PC-3 (cell line): Measurements from ENCODE around the gene C9. TPM values are rescaled to one million over a fixed set of nuclear protein-coding genes. Genes with fewer than 3 reads are reported as not detected.

ENCODE experiments used
- ATAC-seq: fragments of 200-7000 bp; cut with Tn5 transposase; 2 replicates; pipeline ENCODE4 v1.9.1; 2020; ENCODE audit warnings: mild to moderate bottlenecking, moderate library complexity
- Bru-seq: library from RNA; stranded (reverse); fragments of 400-500 nt; gene quantifications from one replicate; lab custom pipeline; 2021; lab: Mats Ljungman, UMichigan
- BruChase-seq, 2 experiments: library from RNA; stranded (reverse); fragments of 400-500 nt; gene quantifications; one replicate each; lab custom pipeline; 2021; lab: Mats Ljungman, UMichigan
- BruUV-seq: library from RNA; stranded (reverse); fragments of 400-500 nt; replicated peaks from 2 replicates; lab custom pipeline; 2021; lab: Mats Ljungman, UMichigan
- CTCF ChIA-PET: fragments of 300-600 bp; sonication (Branson Sonifier 250); formaldehyde crosslinking; loops from one replicate; lab custom pipeline; 2022; ENCODE audit warnings: antibody characterized with exemption; lab: Charles Lee
- POLR2A ChIA-PET: fragments of 300-600 bp; sonication (Branson Sonifier 250); formaldehyde crosslinking; loops from one replicate; lab custom pipeline; 2022; ENCODE audit warnings: antibody characterized with exemption; ENCODE audit not compliant: unreplicated experiment; lab: Charles Lee
- DNase-seq: peaks from one replicate; pipeline ENCODE4 v3.0.0-alpha.2; 2015
- H2AFZ ChIP-seq: fragments of 300-600 bp; sonication (generic); 2 replicates; pipeline ENCODE4 v1.6.0; 2016; ENCODE audit warnings: antibody characterized with exemption, low read length
- H3F3A ChIP-seq: fragments of 300-600 bp; sonication (generic); one replicate; pipeline ENCODE4 v1.6.0; 2017; ENCODE audit warnings: antibody characterized with exemption, low read length, control low read depth, mild to moderate bottlenecking; ENCODE audit not compliant: unreplicated experiment
- H3K27ac ChIP-seq: fragments of 300-600 bp; sonication (generic); 2 replicates; pipeline ENCODE4 v1.5.1; 2016; ENCODE audit warnings: mild to moderate bottlenecking, low read length
- H3K27me3 ChIP-seq: fragments of 300-600 bp; sonication (generic); 2 replicates; pipeline ENCODE4 v1.6.1; 2016; ENCODE audit warnings: low read length, mixed read lengths
- H3K36me3 ChIP-seq: fragments of 300-600 bp; sonication (generic); 2 replicates; pipeline ENCODE4 v1.6.1; 2016; ENCODE audit warnings: low read depth, mixed run types, low read length, mixed read lengths
- H3K4me1 ChIP-seq: fragments of 300-600 bp; sonication (generic); 2 replicates; pipeline ENCODE4 v1.5.1; 2016; ENCODE audit warnings: low read length; ENCODE audit not compliant: insufficient read depth
- H3K4me2 ChIP-seq: fragments of 300-600 bp; sonication (generic); 2 replicates; pipeline ENCODE4 v1.6.0; 2016; ENCODE audit warnings: low read length
- H3K4me3 ChIP-seq: fragments of 300-600 bp; sonication (generic); 2 replicates; pipeline ENCODE4 v1.5.1; 2016; ENCODE audit warnings: mild to moderate bottlenecking, low read length, mixed read lengths
- H3K79me2 ChIP-seq: fragments of 300-600 bp; sonication (generic); 2 replicates; pipeline ENCODE4 v1.6.1; 2017; ENCODE audit warnings: low read length, mixed read lengths
- H3K9ac ChIP-seq: fragments of 300-600 bp; sonication (generic); 2 replicates; pipeline ENCODE4 v1.6.0; 2016; ENCODE audit warnings: mild to moderate bottlenecking, low read length
- H3K9me2 ChIP-seq: fragments of 300-600 bp; sonication (generic); replicated peaks from 2 replicates; pipeline ENCODE4 v1.6.1; 2016; ENCODE audit warnings: mixed run types, low read length, mixed read lengths
- H3K9me3 ChIP-seq: fragments of 300-600 bp; sonication (generic); 2 replicates; pipeline ENCODE4 v1.6.1; 2016; ENCODE audit warnings: low read length, mixed read lengths
- H4K20me1 ChIP-seq: fragments of 300-600 bp; sonication (generic); 2 replicates; pipeline ENCODE4 v1.6.1; 2016; ENCODE audit warnings: low read length, mixed read lengths
- EZH2 ChIP-seq: fragments of 300-600 bp; sonication (generic); IDR thresholded peaks from one replicate; pipeline ENCODE4 v1.6.1; 2017; ENCODE audit warnings: antibody characterized with exemption, mild to moderate bottlenecking, low read length; ENCODE audit not compliant: unreplicated experiment
- EZH2phosphoT487 ChIP-seq: fragments of 300-600 bp; sonication (generic); IDR thresholded peaks from 2 replicates; pipeline ENCODE4 v1.6.1; 2018; ENCODE audit warnings: mild to moderate bottlenecking, antibody characterized with exemption, low read length, borderline replicate concordance
- intact Hi-C: fragments of 100-400 bp; cut with micrococcal nuclease; formaldehyde crosslinking; loops from 2 replicates; pipeline ENCODE4 v1.9.0; 2023
- long read RNA-seq: library from polyadenylated mRNA; unstranded; transcript quantifications from one replicate; pipeline ENCODE4 v2.0.0, GENCODE V29; 2021; ENCODE audit not compliant: unreplicated experiment
- total RNA-seq: library from RNA; depleted of rRNA; stranded (reverse); fragments of >200 nt; gene quantifications from 2 replicates; pipeline ENCODE4 v1.2.3, GENCODE V29; 2014; rRNA removed
- TF ChIP-seq, protein P1 (sequence below): fragments of 300-600 bp; sonication (generic); conservative IDR thresholded peaks from 2 replicates; pipeline ENCODE4 v1.5.1; 2017; ENCODE audit warnings: antibody characterized with exemption, low read depth, mild to moderate bottlenecking, low read length

Gene C9
- total RNA-seq (not detected in 2 replicates), Bru-seq, nascent RNA (percentile 10 among the genes with signal in this experiment), BruChase-seq, experiment 1, labeled RNA remaining after a 6-hour chase (percentile 24 among the genes with signal in this experiment), BruChase-seq, experiment 2, labeled RNA remaining after a 2-hour chase (percentile 28 among the genes with signal in this experiment)
- long read RNA-seq, result 0 reads

DNA sequence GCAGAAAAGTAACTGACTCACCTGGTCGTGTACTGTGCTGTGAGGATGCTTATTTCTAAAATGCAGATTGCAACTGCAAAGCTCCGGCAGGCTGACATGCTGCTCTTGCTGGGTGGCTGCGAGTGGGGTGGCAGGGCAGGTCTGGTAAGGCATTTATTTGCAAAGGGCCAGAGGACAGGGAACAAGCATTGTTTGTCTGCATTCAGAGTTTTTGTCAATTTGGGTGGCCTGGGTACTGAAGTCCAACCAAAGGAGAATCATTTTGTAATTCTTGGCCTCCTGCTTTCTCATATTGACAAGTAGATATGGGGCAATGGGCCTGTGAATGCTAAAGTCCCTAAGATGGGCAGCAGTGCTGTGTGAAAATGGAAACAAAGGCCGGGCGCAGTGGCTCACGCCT is at the start of gene C9:
TSS of gene C9 (minus strand) at position 129 of the 400 bp plus-strand sequence. CDS start at position 98, 31 bp downstream.
- Histone ChIP-seq H3K9me3 (no peaks in the 10 kb centered on the region), H3K27me3 (no peaks in the 10 kb centered on the region), H3K79me2 (no peaks in the 10 kb centered on the region), H3K4me2 (no peak within 1 kb of the TSS), H3K9ac (no peak within 1 kb of the TSS), H3K9me2 (no peaks in the 10 kb centered on the region), H3K4me1 (peaks cover 4% of the 10 kb centered on the region; the same call in 1 of the 2 replicates), H3K36me3 (no peaks in the 10 kb centered on the region), H3K27ac (no peak within 1 kb of the TSS), H3F3A (no peaks in the 10 kb centered on the region), H4K20me1 (no peaks in the 10 kb centered on the region), H2AFZ (no peak within 1 kb of the TSS), H3K4me3 (no peak within 1 kb of the TSS)
- ChIA-PET POLR2A (no interaction called here), CTCF (no interaction called here)
- ATAC-seq (no peak), DNase-seq (no peak)
- TF ChIP-seq, protein P1, sequence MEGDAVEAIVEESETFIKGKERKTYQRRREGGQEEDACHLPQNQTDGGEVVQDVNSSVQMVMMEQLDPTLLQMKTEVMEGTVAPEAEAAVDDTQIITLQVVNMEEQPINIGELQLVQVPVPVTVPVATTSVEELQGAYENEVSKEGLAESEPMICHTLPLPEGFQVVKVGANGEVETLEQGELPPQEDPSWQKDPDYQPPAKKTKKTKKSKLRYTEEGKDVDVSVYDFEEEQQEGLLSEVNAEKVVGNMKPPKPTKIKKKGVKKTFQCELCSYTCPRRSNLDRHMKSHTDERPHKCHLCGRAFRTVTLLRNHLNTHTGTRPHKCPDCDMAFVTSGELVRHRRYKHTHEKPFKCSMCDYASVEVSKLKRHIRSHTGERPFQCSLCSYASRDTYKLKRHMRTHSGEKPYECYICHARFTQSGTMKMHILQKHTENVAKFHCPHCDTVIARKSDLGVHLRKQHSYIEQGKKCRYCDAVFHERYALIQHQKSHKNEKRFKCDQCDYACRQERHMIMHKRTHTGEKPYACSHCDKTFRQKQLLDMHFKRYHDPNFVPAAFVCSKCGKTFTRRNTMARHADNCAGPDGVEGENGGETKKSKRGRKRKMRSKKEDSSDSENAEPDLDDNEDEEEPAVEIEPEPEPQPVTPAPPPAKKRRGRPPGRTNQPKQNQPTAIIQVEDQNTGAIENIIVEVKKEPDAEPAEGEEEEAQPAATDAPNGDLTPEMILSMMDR, result no peak
- TF ChIP-seq EZH2 (no peak), EZH2phosphoT487 (no peak)
- no TSS peak for BruUV-seq
- intact Hi-C loops, result no loop called here

DNA sequence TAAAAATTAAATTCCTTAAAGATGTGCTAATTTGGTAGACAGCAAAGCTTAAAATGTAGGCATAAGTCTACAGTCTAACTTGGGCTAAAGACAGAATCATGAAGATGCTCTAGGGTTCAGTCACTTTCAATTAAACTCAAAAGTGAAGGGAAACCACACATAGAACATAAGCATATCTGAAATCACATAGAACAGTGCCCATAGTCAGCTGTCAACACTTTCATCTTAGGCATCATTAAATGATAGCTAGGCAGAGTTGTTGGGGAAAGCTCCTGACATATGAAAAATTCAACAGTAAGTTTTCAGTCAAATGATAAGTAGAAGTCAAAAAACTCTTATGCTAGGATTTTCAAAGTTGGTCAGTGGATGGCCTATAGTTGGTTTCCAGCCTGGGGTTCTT is 49.5 kb upstream of the C9 start:
- H4K20me1 ChIP-seq, result peaks cover 8% of the 10 kb centered on the region; the same call in 1 of the 2 replicates

More for the DNA sequence above, 49.5 kb upstream of the C9 start:
- DNase-seq (no peak), ATAC-seq (no peak)
- TF ChIP-seq EZH2phosphoT487 (no peak), EZH2 (no peak)
- TF ChIP-seq, protein P1, result no peak
- intact Hi-C loops, result no loop called here
- Histone ChIP-seq H3F3A (no peaks in the 10 kb centered on the region), H3K79me2 (peaks cover 59% of the 10 kb centered on the region), H3K9me3 (no peaks in the 10 kb centered on the region), H2AFZ (no peak overlapping the region), H3K4me3 (no peak overlapping the region), H3K27me3 (no peaks in the 10 kb centered on the region), H3K9me2 (no peaks in the 10 kb centered on the region), H3K9ac (no peak overlapping the region), H3K4me2 (no peak overlapping the region), H3K27ac (no peak overlapping the region), H3K36me3 (no peaks in the 10 kb centered on the region), H3K4me1 (peaks cover 28% of the 10 kb centered on the region)
- ChIA-PET POLR2A (no interaction called here), CTCF (no interaction called here)
- BruUV-seq, result no TSS peak
